H9 (cell line): Measurements from ENCODE around the gene SERPINE3. TPM values are rescaled to one million over a fixed set of nuclear protein-coding genes. Genes with fewer than 3 reads are reported as not detected.

Source experiments
- DNase-seq: peaks from one replicate; pipeline ENCODE4 v3.0.0-alpha.2; 2017
- H2AFZ ChIP-seq: one replicate; pipeline ENCODE4 v1.6.1; 2013; ENCODE audit warnings: mild to moderate bottlenecking, low read length, control low read depth, moderate library complexity
- H2AK5ac ChIP-seq: 2 replicates; pipeline ENCODE4 v1.6.1; 2013; ENCODE audit warnings: low read length, control low read depth, mixed read lengths; ENCODE audit not compliant: insufficient read length
- H2BK120ac ChIP-seq: one replicate; pipeline ENCODE4 v1.6.1; 2013; ENCODE audit warnings: low read depth, mild to moderate bottlenecking, low read length, control low read depth, inconsistent platforms; ENCODE audit not compliant: poor library complexity, severe bottlenecking
- H2BK12ac ChIP-seq: 2 replicates; pipeline ENCODE4 v1.6.1; 2013; ENCODE audit warnings: low read length, control low read depth, mixed read lengths, low read depth; ENCODE audit not compliant: insufficient read length
- H2BK15ac ChIP-seq: 2 replicates; pipeline ENCODE4 v1.6.1; 2013; ENCODE audit warnings: low read depth, low read length, control low read depth
- H2BK20ac ChIP-seq: one replicate; pipeline ENCODE4 v1.6.1; 2013; ENCODE audit warnings: low read depth, mild to moderate bottlenecking, low read length, control low read depth, inconsistent platforms; ENCODE audit not compliant: poor library complexity, severe bottlenecking
- H2BK5ac ChIP-seq: 2 replicates; pipeline ENCODE4 v1.6.1; 2013; ENCODE audit warnings: low read length, control low read depth, mixed read lengths; ENCODE audit not compliant: insufficient read length
- H3K14ac ChIP-seq: 2 replicates; pipeline ENCODE4 v1.6.1; 2013; ENCODE audit warnings: low read length, control low read depth; ENCODE audit not compliant: insufficient read depth
- H3K18ac ChIP-seq: 2 replicates; pipeline ENCODE4 v1.6.1; 2013; ENCODE audit warnings: low read depth, mild to moderate bottlenecking, mixed read lengths, low read length, control low read depth; ENCODE audit not compliant: insufficient read length
- H3K23ac ChIP-seq: 2 replicates; pipeline ENCODE4 v1.6.1; 2013; ENCODE audit warnings: low read length, control low read depth, mixed read lengths, low read depth; ENCODE audit not compliant: insufficient read length
- H3K23me2 ChIP-seq: 2 replicates; pipeline ENCODE4 v1.6.1; 2013; ENCODE audit warnings: low read depth, mild to moderate bottlenecking, mixed read lengths, low read length, control low read depth; ENCODE audit not compliant: insufficient read length, poor library complexity, severe bottlenecking
- H3K27ac ChIP-seq: 2 replicates; pipeline ENCODE4 v1.5.1; 2013; ENCODE audit warnings: low read length, control low read depth, mixed read lengths, low read depth; ENCODE audit not compliant: insufficient read length
- H3K27me3 ChIP-seq: 2 replicates; pipeline ENCODE4 v1.6.1; 2013; ENCODE audit warnings: low read length, control low read depth, inconsistent platforms; ENCODE audit not compliant: insufficient read depth
- H3K4ac ChIP-seq: 2 replicates; pipeline ENCODE4 v1.6.1; 2013; ENCODE audit warnings: low read depth, mild to moderate bottlenecking, control low read depth, inconsistent platforms, low read length, moderate library complexity
- H3K4me1 ChIP-seq: 2 replicates; pipeline ENCODE4 v1.6.1; 2013; ENCODE audit warnings: low read length, control low read depth, inconsistent platforms; ENCODE audit not compliant: insufficient read depth
- H3K4me2 ChIP-seq: 2 replicates; pipeline ENCODE4 v1.6.1; 2013; ENCODE audit warnings: low read length, control low read depth, mixed read lengths; ENCODE audit not compliant: insufficient read length, insufficient read depth
- H3K56ac ChIP-seq: 2 replicates; pipeline ENCODE4 v1.6.1; 2013; ENCODE audit warnings: low read depth, mild to moderate bottlenecking, mixed read lengths, low read length, control low read depth; ENCODE audit not compliant: insufficient read length
- H3K79me1 ChIP-seq: 2 replicates; pipeline ENCODE4 v1.6.1; 2013; ENCODE audit warnings: low read depth, mild to moderate bottlenecking, moderate library complexity, low read length, control low read depth, inconsistent platforms; ENCODE audit not compliant: insufficient read depth, poor library complexity, severe bottlenecking
- H3K79me2 ChIP-seq: 2 replicates; pipeline ENCODE4 v1.6.1; 2013; ENCODE audit warnings: low read length, control low read depth, inconsistent platforms; ENCODE audit not compliant: insufficient read depth
- H3K9ac ChIP-seq: 2 replicates; pipeline ENCODE4 v1.6.1; 2013; ENCODE audit warnings: low read length, control low read depth, mixed read lengths; ENCODE audit not compliant: insufficient read length; ENCODE audit errors: extremely low read depth
- H3K9me3 ChIP-seq: one replicate; pipeline ENCODE4 v1.6.1; 2013; ENCODE audit warnings: low read depth, low read length, inconsistent platforms; ENCODE audit not compliant: control insufficient read depth
- H3T11ph ChIP-seq: one replicate; pipeline ENCODE4 v1.6.1; 2013; ENCODE audit warnings: mild to moderate bottlenecking, low read length, control low read depth, inconsistent platforms
- H4K20me1 ChIP-seq: one replicate; pipeline ENCODE4 v1.6.1; 2013; ENCODE audit not compliant: control insufficient read depth, insufficient read length, insufficient read depth
- H4K5ac ChIP-seq: 2 replicates; pipeline ENCODE4 v1.6.1; 2013; ENCODE audit warnings: low read depth, mild to moderate bottlenecking, mixed read lengths, low read length, control low read depth; ENCODE audit not compliant: insufficient read length
- H4K8ac ChIP-seq: replicated peaks from 2 replicates; pipeline ENCODE4 v1.6.1; 2013; ENCODE audit warnings: low read length, control low read depth, mixed read lengths, low read depth; ENCODE audit not compliant: insufficient read length
- H4K91ac ChIP-seq: 2 replicates; pipeline ENCODE4 v1.6.1; 2013; ENCODE audit warnings: low read depth, mild to moderate bottlenecking, moderate library complexity, mixed read lengths, low read length, control low read depth; ENCODE audit not compliant: insufficient read length
- H3K27ac Mint-ChIP-seq, 3 experiments: 2 replicates in 2 of 3; 3 replicates in 1 of 3; pipeline ENCODE4 v1.8.0; 2020 to 2021; ENCODE audit warnings: mixed read lengths in 3 of 3, mild to moderate bottlenecking in 1 of 3, moderate library complexity in 1 of 3
- H3K27me3 Mint-ChIP-seq: 2 replicates; pipeline ENCODE4 v1.8.0; 2021; ENCODE audit warnings: low read depth, mild to moderate bottlenecking, moderate library complexity, mixed read lengths
- H3K36me3 Mint-ChIP-seq, 3 experiments: 2 replicates in 2 of 3; 3 replicates in 1 of 3; pipeline ENCODE4 v1.8.0; 2020 to 2021; ENCODE audit warnings: low read depth in 3 of 3, mixed read lengths in 3 of 3; ENCODE audit not compliant: insufficient read depth in 1 of 3
- H3K4me1 Mint-ChIP-seq, 2 experiments: 2 replicates each; pipeline ENCODE4 v1.8.0; 2020; ENCODE audit warnings: mixed read lengths in 2 of 2
- H3K4me3 Mint-ChIP-seq, 2 experiments: 2 replicates in 1 of 2; 3 replicates in 1 of 2; pipeline ENCODE4 v1.8.0; 2020 to 2021; ENCODE audit warnings: mild to moderate bottlenecking in 2 of 2, mixed read lengths in 2 of 2, moderate library complexity in 1 of 2
- H3K9me3 Mint-ChIP-seq, 2 experiments: 2 replicates in 1 of 2; 3 replicates in 1 of 2; pipeline ENCODE4 v1.8.0; 2020; ENCODE audit warnings: mild to moderate bottlenecking in 2 of 2, mixed read lengths in 2 of 2, moderate library complexity in 1 of 2
- CTCF ChIP-seq: fragments of 200-600 bp; sonication (generic); conservative IDR thresholded peaks from 3 replicates; pipeline ENCODE4 v1.8.0; 2021; ENCODE audit warnings: antibody characterized with exemption, mild to moderate bottlenecking
- WGBS: extraction: QIAGEN DNeasy Blood & Tissue Kit; methylation state at CpG from one replicate; pipeline ENCODE4 v1.1.7; 2013; ENCODE audit warnings: missing lambda C conversion rate, low lambda C conversion rate, mixed read lengths; ENCODE audit not compliant: insufficient read length; ENCODE audit errors: extremely low coverage; 5-methylcytosine and 5-hydroxymethylcytosine counted together
- total RNA-seq: library from RNA; stranded (reverse); gene quantifications from 2 replicates; pipeline ENCODE4 v1.2.1, GENCODE V29; 2021

Gene SERPINE3
- total RNA-seq, 1 experiment from 2014 or later, result not detected

GRCh38 chr13:51373451-51373850 is 34.0 kb downstream of the SERPINE3 start:
- no peaks in the 10 kb centered on the region for H3K27me3 Mint-ChIP-seq
- no CpG with 5 or more reads among the region's 2 CpGs for WGBS

More at GRCh38 chr13:51373451-51373850, 34.0 kb downstream of the SERPINE3 start:
- H3K9me3 Mint-ChIP-seq, result no peaks in the 10 kb centered on the region
- H3K56ac ChIP-seq, result no peak overlapping the region
- no peaks in the 10 kb centered on the region for H3K23me2 ChIP-seq
- no peaks in the 10 kb centered on the region for H3K27me3 ChIP-seq
- no peak overlapping the region for H2BK15ac ChIP-seq
- no peak overlapping the region for H3K27ac Mint-ChIP-seq
- no peak overlapping the region for H2AK5ac ChIP-seq
- H2BK20ac ChIP-seq, result no peak overlapping the region
- H3K79me1 ChIP-seq, result no peaks in the 10 kb centered on the region
- no peak overlapping the region for H2BK120ac ChIP-seq
- H3K9ac ChIP-seq, result no peak overlapping the region
- H3K4me2 ChIP-seq, result no peak overlapping the region
- H4K20me1 ChIP-seq, result no peaks in the 10 kb centered on the region
- H3K36me3 Mint-ChIP-seq, result peaks cover 27 to 44% (median 28%) of the 10 kb centered on the region in 3 experiments; a peak in 6 of 7 replicates
- H4K8ac ChIP-seq, result no peak overlapping the region
- no peak overlapping the region for H4K91ac ChIP-seq
- no peak overlapping the region for H3K27ac ChIP-seq
- no peak for TF ChIP-seq CTCF
- H3K4me1 Mint-ChIP-seq, result no peaks in the 10 kb centered on the region
- H3K23ac ChIP-seq, result no peak overlapping the region
- no peak overlapping the region for H2AFZ ChIP-seq
- H3K4me3 Mint-ChIP-seq, result no peak overlapping the region
- no peak overlapping the region for H3K14ac ChIP-seq
- no peak overlapping the region for H4K5ac ChIP-seq
- no peak for DNase-seq
- H3K4ac ChIP-seq, result no peak overlapping the region
- no peaks in the 10 kb centered on the region; the same call in 1 of the 2 replicates for H3K4me1 ChIP-seq
- no peak overlapping the region for H2BK5ac ChIP-seq
- no peak overlapping the region for H2BK12ac ChIP-seq
- H3K9me3 ChIP-seq, result no peaks in the 10 kb centered on the region
- H3T11ph ChIP-seq, result no peak overlapping the region
- H3K18ac ChIP-seq, result no peak overlapping the region
- no peaks in the 10 kb centered on the region for H3K79me2 ChIP-seq
